ENCODE data around the gene ZNF573.

GRCh38 chr19:37763488-37763887 lies 15.9 kb downstream of the ZNF573 start:
- TF ChIP-seq NUFIP1 (IDR thresholded peaks at IDR 0.05; ENCODE audit: partially characterized antibody) = no peak
- no peak for TF ChIP-seq CTCF (IDR thresholded peaks at IDR 0.05 in 2 of 3, conservative IDR thresholded peaks at IDR 0.05 in 1 of 3; ENCODE audit: insufficient read depth in 2 of 3, low read depth in 1 of 3, low read length in 3 of 3)
- TF ChIP-seq EZH2 (IDR thresholded peaks at IDR 0.05; ENCODE audit: borderline replicate concordance, low read depth, low read length) = no peak
- no peak for TF ChIP-seq SMARCC2 (IDR thresholded peaks at IDR 0.05; ENCODE audit: low read depth)
- TF ChIP-seq POLR2A (conservative IDR thresholded peaks at IDR 0.05) = no peak
- no peak for TF ChIP-seq TGIF2 (CRISPR knock-in tag; IDR thresholded peaks at IDR 0.05)
- TF ChIP-seq YY1 (IDR thresholded peaks at IDR 0.05; ENCODE audit: borderline replicate concordance in 1 of 3, control insufficient read depth in 1 of 3, extremely low read depth in 1 of 3, insufficient read depth in 3 of 3, insufficient read length in 1 of 3, insufficient replicate concordance in 2 of 3, low read depth in 1 of 3, low read length in 2 of 3) = no peak
- TF ChIP-seq CHD4 (IDR thresholded peaks at IDR 0.05; ENCODE audit: insufficient read depth, insufficient replicate concordance, low read depth, low read length, poor library complexity, severe bottlenecking) = no peak

Measured in K562 (cell line).